ENCODE data around the gene ID1. TPM values are rescaled to one million over a fixed set of nuclear protein-coding genes. Genes with fewer than 3 reads are reported as not detected.

Gene ID1
- polyA plus RNA-seq, 3 donors: 82.2 to 436 (median 301) TPM

DNA sequence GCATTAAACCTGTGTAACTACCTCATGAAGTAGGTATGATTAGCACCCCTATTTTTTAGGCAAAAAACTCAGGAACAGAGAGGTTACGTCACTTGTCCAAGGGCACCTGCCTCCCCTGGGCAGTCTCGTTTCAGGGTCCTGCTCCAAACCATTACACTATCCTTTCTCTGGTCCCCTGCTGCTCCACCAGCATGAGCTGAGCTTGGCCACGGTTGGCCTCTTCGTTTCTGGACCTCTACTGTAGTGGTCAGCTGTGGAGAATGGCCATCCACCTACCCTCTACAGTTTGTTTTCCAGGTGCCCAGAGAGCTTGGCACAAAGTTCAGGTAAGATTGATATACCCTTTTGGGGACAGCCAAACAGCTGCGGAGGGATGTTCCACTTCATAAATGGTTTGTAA lies 49.4 kb downstream of the ID1 start:
- H3K27ac ChIP-seq (ENCODE audit: low read depth, low read length): no peak overlapping the region
- WGBS, 3 donors: 75 to 77% (median 75%) methylated on average over 5 of the region's 5 CpGs

Other genes with a start within 250 kb of the ID1 start
- not detected for gene DEFB118, start 236.7 kb upstream of the ID1 start, polyA plus RNA-seq
- gene DEFB119, start 214.7 kb upstream of the ID1 start, polyA plus RNA-seq: not detected
- not detected for gene DEFB121, start 199.1 kb upstream of the ID1 start, polyA plus RNA-seq
- not detected for gene DEFB123, start 164.7 kb upstream of the ID1 start, polyA plus RNA-seq
- under 1 TPM in 2 of 3 donors, not detected in 1; 0.20 to 0.34 TPM for gene DEFB124, start 130.2 kb upstream of the ID1 start, polyA plus RNA-seq
- gene REM1, start 130.0 kb upstream of the ID1 start, polyA plus RNA-seq: 1 to 10 TPM in 2 of 3 donors, under 1 TPM in 1; 0.86 to 3.8 (median 3.7) TPM
- gene HM13, start 90.8 kb upstream of the ID1 start, polyA plus RNA-seq: 100 to 1,000 TPM in 2 of 3 donors, 10 to 100 TPM in 1; 69.4 to 265 (median 105) TPM
- 10 to 100 TPM in 1 of 3 donors, 1 to 10 TPM in 2; 2.6 to 36.0 (median 9.3) TPM for gene COX4I2, start 32.6 kb downstream of the ID1 start, polyA plus RNA-seq
- 10 to 100 TPM; 30.8 to 64.4 (median 63.7) TPM for gene BCL2L1, start 117.6 kb downstream of the ID1 start, polyA plus RNA-seq
- under 1 TPM; 0.33 to 0.90 (median 0.56) TPM for gene TPX2, start 134.0 kb downstream of the ID1 start, polyA plus RNA-seq
- gene MYLK2, start 214.1 kb downstream of the ID1 start, polyA plus RNA-seq: 10 to 100 TPM in 1 of 3 donors, under 1 TPM in 1, not detected in 1; 0.04 to 13.3 TPM
- 1 to 10 TPM in 1 of 3 donors, under 1 TPM in 2; 0.16 to 2.6 (median 0.22) TPM for gene FOXS1, start 240.3 kb downstream of the ID1 start, polyA plus RNA-seq